PC-9 (cell line): ENCODE data around the gene TCF12. TPM values are rescaled to one million over a fixed set of nuclear protein-coding genes. Genes with fewer than 3 reads are reported as not detected.

Source experiments
- BruUV-seq: library from RNA; stranded (reverse); fragments of 400-500 nt; replicated peaks from 2 replicates; lab custom pipeline; 2021; lab: Mats Ljungman, UMichigan
- CTCF ChIA-PET: fragments of 300-600 bp; sonication (Branson Sonifier 250); formaldehyde crosslinking; loops from one replicate; lab custom pipeline; 2022; ENCODE audit warnings: antibody characterized with exemption; lab: Charles Lee
- POLR2A ChIA-PET: fragments of 300-600 bp; sonication (Branson Sonifier 250); formaldehyde crosslinking; loops from one replicate; lab custom pipeline; 2022; ENCODE audit warnings: antibody characterized with exemption; ENCODE audit not compliant: unreplicated experiment; lab: Charles Lee
- DNase-seq, 2 experiments: peaks; one replicate each; pipeline versions ENCODE4 v3.0.0 to v3.0.0-alpha.2; 2015 to 2022; ENCODE audit warnings: mixed read lengths in 1 of 2
- H2AFZ ChIP-seq: fragments of 200-600 bp; sonication (generic); 2 replicates; pipeline ENCODE4 v1.8.1; 2017; ENCODE audit warnings: antibody characterized with exemption
- H3F3A ChIP-seq: fragments of 200-600 bp; sonication (generic); 2 replicates; pipeline ENCODE4 v1.8.1; 2017; ENCODE audit warnings: antibody characterized with exemption, mild to moderate bottlenecking, low read depth; ENCODE audit not compliant: insufficient read depth
- H3K27ac ChIP-seq: fragments of 200-600 bp; sonication (generic); 2 replicates; pipeline ENCODE4 v1.6.1; 2016; ENCODE audit warnings: mixed run types
- H3K27me3 ChIP-seq: fragments of 200-600 bp; sonication (generic); 2 replicates; pipeline ENCODE4 v1.6.1; 2016; ENCODE audit warnings: low read depth, mixed run types; ENCODE audit not compliant: insufficient read depth
- H3K36me3 ChIP-seq: fragments of 200-600 bp; sonication (generic); 2 replicates; pipeline ENCODE4 v1.6.1; 2016; ENCODE audit warnings: low read depth, mixed run types
- H3K4me1 ChIP-seq: fragments of 200-600 bp; sonication (generic); replicated peaks from 2 replicates; pipeline ENCODE4 v1.6.1; 2016; ENCODE audit warnings: mixed run types; ENCODE audit not compliant: insufficient read depth
- H3K4me2 ChIP-seq: fragments of 200-600 bp; sonication (generic); 2 replicates; pipeline ENCODE4 v1.6.1; 2017; ENCODE audit warnings: mixed run types
- H3K4me3 ChIP-seq: fragments of 200-600 bp; sonication (generic); 2 replicates; pipeline ENCODE4 v1.6.1; 2016; ENCODE audit warnings: mixed run types
- H3K79me2 ChIP-seq: fragments of 200-600 bp; sonication (generic); 2 replicates; pipeline ENCODE4 v1.6.1; 2017; ENCODE audit warnings: low read depth, mixed run types
- H3K9me2 ChIP-seq: fragments of 200-600 bp; sonication (generic); 2 replicates; pipeline ENCODE4 v1.8.1; 2017; ENCODE audit warnings: mild to moderate bottlenecking; ENCODE audit not compliant: insufficient read depth
- H3K9me3 ChIP-seq: fragments of 200-600 bp; sonication (generic); 2 replicates; pipeline ENCODE4 v1.8.1; 2016; ENCODE audit warnings: low read depth; ENCODE audit not compliant: insufficient read depth
- H4K20me1 ChIP-seq: fragments of 200-600 bp; sonication (generic); 2 replicates; pipeline ENCODE4 v1.8.1; 2017; ENCODE audit not compliant: insufficient read depth
- EZH2 ChIP-seq: fragments of 200-600 bp; sonication (generic); IDR thresholded peaks from 2 replicates; pipeline ENCODE4 v1.8.0; 2017; ENCODE audit warnings: antibody characterized with exemption, low read depth
- intact Hi-C: fragments of 100-400 bp; cut with micrococcal nuclease; formaldehyde crosslinking; loops from one replicate; pipeline ENCODE4 v1.10.0; 2022; ENCODE audit not compliant: unreplicated experiment
- total RNA-seq: library from RNA; stranded (reverse); gene quantifications from 2 replicates; pipeline ENCODE4 v1.2.3, GENCODE V29; 2021
- TF ChIP-seq, protein P1 (sequence below): fragments of 200-600 bp; sonication (generic); conservative IDR thresholded peaks from 2 replicates; pipeline ENCODE4 v1.6.1; 2017; ENCODE audit warnings: mixed run types, antibody characterized with exemption, mild to moderate bottlenecking, moderate library complexity

The TCF12 gene
- total RNA-seq, 1 experiment from 2014 or later = 60.1 TPM

- Histone ChIP-seq H3K4me2 (no peak overlapping the region), H3K4me1 (no peaks in the 10 kb centered on the region), H3K27me3 (no peaks in the 10 kb centered on the region), H3K4me3 (no peak overlapping the region), H3K9me2 (no peaks in the 10 kb centered on the region), H3K27ac (no peak overlapping the region), H4K20me1 (no peaks in the 10 kb centered on the region), H3K9me3 (no peaks in the 10 kb centered on the region), H3K79me2 (no peaks in the 10 kb centered on the region), H3K36me3 (no peaks in the 10 kb centered on the region), H3F3A (no peaks in the 10 kb centered on the region), H2AFZ (no peak overlapping the region)
- no peak for DNase-seq
- TF ChIP-seq, protein P1, sequence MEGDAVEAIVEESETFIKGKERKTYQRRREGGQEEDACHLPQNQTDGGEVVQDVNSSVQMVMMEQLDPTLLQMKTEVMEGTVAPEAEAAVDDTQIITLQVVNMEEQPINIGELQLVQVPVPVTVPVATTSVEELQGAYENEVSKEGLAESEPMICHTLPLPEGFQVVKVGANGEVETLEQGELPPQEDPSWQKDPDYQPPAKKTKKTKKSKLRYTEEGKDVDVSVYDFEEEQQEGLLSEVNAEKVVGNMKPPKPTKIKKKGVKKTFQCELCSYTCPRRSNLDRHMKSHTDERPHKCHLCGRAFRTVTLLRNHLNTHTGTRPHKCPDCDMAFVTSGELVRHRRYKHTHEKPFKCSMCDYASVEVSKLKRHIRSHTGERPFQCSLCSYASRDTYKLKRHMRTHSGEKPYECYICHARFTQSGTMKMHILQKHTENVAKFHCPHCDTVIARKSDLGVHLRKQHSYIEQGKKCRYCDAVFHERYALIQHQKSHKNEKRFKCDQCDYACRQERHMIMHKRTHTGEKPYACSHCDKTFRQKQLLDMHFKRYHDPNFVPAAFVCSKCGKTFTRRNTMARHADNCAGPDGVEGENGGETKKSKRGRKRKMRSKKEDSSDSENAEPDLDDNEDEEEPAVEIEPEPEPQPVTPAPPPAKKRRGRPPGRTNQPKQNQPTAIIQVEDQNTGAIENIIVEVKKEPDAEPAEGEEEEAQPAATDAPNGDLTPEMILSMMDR = no peak
- TF ChIP-seq EZH2 = no peak
- CTCF ChIA-PET = interaction anchor here (0.6 kb wide), 1 partner anchor 435 kb away, joined by 4 read pairs; no protein-coding TSS in a partner anchor
- intact Hi-C loops = no loop called here
- POLR2A ChIA-PET = no interaction called here
- BruUV-seq = no TSS peak
Observed at GRCh38 chr15:57297163-57297593, 378.7 kb downstream of the TCF12 start.

GRCh38 chr15:57297630-57298029 lies 379.2 kb downstream of the TCF12 start:
- no peak overlapping the region for H3K27ac ChIP-seq
- no peak overlapping the region for H2AFZ ChIP-seq
- H3K79me2 ChIP-seq = no peaks in the 10 kb centered on the region
- H3K9me3 ChIP-seq = no peaks in the 10 kb centered on the region
- intact Hi-C loops = no loop called here
- no peaks in the 10 kb centered on the region for H3K9me2 ChIP-seq
- no peaks in the 10 kb centered on the region for H3K27me3 ChIP-seq
- H3F3A ChIP-seq = no peaks in the 10 kb centered on the region
- no peaks in the 10 kb centered on the region for H3K4me1 ChIP-seq
- H3K36me3 ChIP-seq = no peaks in the 10 kb centered on the region
- H3K4me2 ChIP-seq = no peak overlapping the region
- DNase-seq = no peak
- POLR2A ChIA-PET = no interaction called here
- BruUV-seq = no TSS peak
- H3K4me3 ChIP-seq = no peak overlapping the region
- CTCF ChIA-PET = no interaction called here
- TF ChIP-seq, protein P1 = no peak
- no peak for TF ChIP-seq EZH2
- no peaks in the 10 kb centered on the region for H4K20me1 ChIP-seq

DNA sequence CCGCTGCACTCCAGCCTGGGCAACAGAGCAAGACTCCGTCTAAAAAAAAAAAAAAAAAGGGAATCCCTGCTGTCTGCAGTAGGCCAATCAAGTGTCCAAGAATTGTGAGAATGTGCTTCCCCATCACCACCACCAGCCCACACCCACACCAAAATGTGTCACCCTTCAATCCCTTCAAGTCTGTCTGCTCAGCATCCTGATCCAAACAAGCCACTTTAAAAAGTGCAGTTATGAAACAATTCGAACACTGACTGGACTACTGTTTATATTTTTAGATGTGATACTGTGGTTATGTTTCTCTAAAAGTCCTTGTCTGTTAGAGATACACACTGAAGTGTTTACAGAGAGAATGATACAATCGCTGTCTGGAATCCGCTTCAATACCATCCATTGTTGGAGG lies 379.8 kb downstream of the TCF12 start:
- Histone ChIP-seq H3K9me2 (no peaks in the 10 kb centered on the region), H3K9me3 (no peaks in the 10 kb centered on the region), H2AFZ (no peak overlapping the region), H3K4me2 (no peak overlapping the region), H3K4me1 (no peaks in the 10 kb centered on the region), H3K27me3 (no peaks in the 10 kb centered on the region), H3K79me2 (no peaks in the 10 kb centered on the region), H3K4me3 (no peak overlapping the region), H3K36me3 (no peaks in the 10 kb centered on the region), H3K27ac (no peak overlapping the region), H4K20me1 (no peaks in the 10 kb centered on the region), H3F3A (no peaks in the 10 kb centered on the region)
- POLR2A ChIA-PET = no interaction called here
- TF ChIP-seq, protein P1 = no peak
- TF ChIP-seq EZH2 = no peak
- no TSS peak for BruUV-seq
- intact Hi-C loops = no loop called here
- no peak for DNase-seq
- CTCF ChIA-PET = no interaction called here
